Measurements from ENCODE around the gene DARS1. TPM values are rescaled to one million over a fixed set of nuclear protein-coding genes. Genes with fewer than 3 reads are reported as not detected.

Gene DARS1
- total RNA-seq, 1 experiment from 2014 or later, result 56.7 TPM

GRCh38 chr2:136030406-136030805, 45.0 kb upstream of the DARS1 start:
- no TSS peak for BruUV-seq (replicated peaks)
- H3K4me3 ChIP-seq (ENCODE audit: low read length), result no peak overlapping the region
- no peaks in the 10 kb centered on the region for H4K20me1 ChIP-seq (ENCODE audit: low read length)
- no peaks in the 10 kb centered on the region for H3K79me2 ChIP-seq (ENCODE audit: low read length)
- ChIA-PET CTCF (no interaction called here), POLR2A (ENCODE audit: unreplicated experiment) (no interaction called here)
- no peaks in the 10 kb centered on the region for H3K9me3 ChIP-seq (ENCODE audit: low read length)
- no peak overlapping the region for H3K27ac ChIP-seq (ENCODE audit: low read length)
- no peaks in the 10 kb centered on the region for H3K9me2 ChIP-seq (replicated peaks; ENCODE audit: low read length)
- H3K9ac ChIP-seq (ENCODE audit: low read length), result no peak overlapping the region
- TF ChIP-seq EZH2phosphoT487 (IDR thresholded peaks at IDR 0.05; ENCODE audit: borderline replicate concordance, low read length) (no peak), EZH2 (IDR thresholded peaks at IDR 0.05; ENCODE audit: low read length, unreplicated experiment) (no peak), CTCF (conservative IDR thresholded peaks at IDR 0.05; ENCODE audit: low read depth, low read length) (no peak)
- H3K27me3 ChIP-seq (ENCODE audit: low read length), result peaks cover 34% of the 10 kb centered on the region
- DNase-seq, result no peak
- H3K36me3 ChIP-seq (ENCODE audit: low read depth, low read length), result no peaks in the 10 kb centered on the region
- no peaks in the 10 kb centered on the region for H3F3A ChIP-seq (ENCODE audit: low read length, unreplicated experiment)
- no peaks in the 10 kb centered on the region for H3K4me1 ChIP-seq (ENCODE audit: insufficient read depth, low read length)
- no peak for ATAC-seq
- H3K4me2 ChIP-seq (ENCODE audit: low read length), result no peak overlapping the region
- H2AFZ ChIP-seq (ENCODE audit: low read length), result no peak overlapping the region
- intact Hi-C loops (cut with micrococcal nuclease), result no loop called here

DNA sequence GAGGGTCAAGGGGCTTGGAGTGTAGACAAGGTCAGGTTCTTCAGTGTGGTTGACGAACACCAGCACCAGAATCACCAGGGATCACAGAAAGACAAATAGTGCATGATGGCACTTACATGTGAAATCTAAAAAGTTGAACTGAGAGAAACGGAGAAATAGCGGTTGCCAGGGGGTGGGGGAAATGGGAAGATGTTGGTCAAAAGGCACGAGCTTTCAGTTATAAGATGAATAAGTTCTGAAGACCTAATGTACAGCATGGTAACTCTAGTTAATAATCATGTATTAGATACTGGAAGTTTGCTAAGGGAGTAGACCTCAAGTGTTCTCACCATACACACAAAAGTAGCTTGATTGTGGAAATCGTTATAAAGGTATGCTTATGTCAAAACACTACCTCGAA, 43.7 kb upstream of the DARS1 start:
- no peak overlapping the region for H2AFZ ChIP-seq (ENCODE audit: low read length)
- H3K36me3 ChIP-seq (ENCODE audit: low read depth, low read length), result no peaks in the 10 kb centered on the region
- no TSS peak for BruUV-seq (replicated peaks)
- no peaks in the 10 kb centered on the region for H3K9me2 ChIP-seq (replicated peaks; ENCODE audit: low read length)
- DNase-seq (no peak), ATAC-seq (no peak)
- no peaks in the 10 kb centered on the region for H3K4me1 ChIP-seq (ENCODE audit: insufficient read depth, low read length)
- no peak overlapping the region for H3K4me2 ChIP-seq (ENCODE audit: low read length)
- no peak overlapping the region for H3K4me3 ChIP-seq (ENCODE audit: low read length)
- no peaks in the 10 kb centered on the region for H4K20me1 ChIP-seq (ENCODE audit: low read length)
- no peaks in the 10 kb centered on the region for H3K9me3 ChIP-seq (ENCODE audit: low read length)
- ChIA-PET CTCF (no interaction called here), POLR2A (ENCODE audit: unreplicated experiment) (no interaction called here)
- peaks cover 25% of the 10 kb centered on the region for H3K27me3 ChIP-seq (ENCODE audit: low read length)
- intact Hi-C loops (cut with micrococcal nuclease), result no loop called here
- TF ChIP-seq CTCF (conservative IDR thresholded peaks at IDR 0.05; ENCODE audit: low read depth, low read length) (no peak), EZH2phosphoT487 (IDR thresholded peaks at IDR 0.05; ENCODE audit: borderline replicate concordance, low read length) (no peak), EZH2 (IDR thresholded peaks at IDR 0.05; ENCODE audit: low read length, unreplicated experiment) (no peak)
- H3K9ac ChIP-seq (ENCODE audit: low read length), result no peak overlapping the region
- H3K79me2 ChIP-seq (ENCODE audit: low read length), result no peaks in the 10 kb centered on the region
- no peaks in the 10 kb centered on the region for H3F3A ChIP-seq (ENCODE audit: low read length, unreplicated experiment)
- H3K27ac ChIP-seq (ENCODE audit: low read length), result no peak overlapping the region

DNA sequence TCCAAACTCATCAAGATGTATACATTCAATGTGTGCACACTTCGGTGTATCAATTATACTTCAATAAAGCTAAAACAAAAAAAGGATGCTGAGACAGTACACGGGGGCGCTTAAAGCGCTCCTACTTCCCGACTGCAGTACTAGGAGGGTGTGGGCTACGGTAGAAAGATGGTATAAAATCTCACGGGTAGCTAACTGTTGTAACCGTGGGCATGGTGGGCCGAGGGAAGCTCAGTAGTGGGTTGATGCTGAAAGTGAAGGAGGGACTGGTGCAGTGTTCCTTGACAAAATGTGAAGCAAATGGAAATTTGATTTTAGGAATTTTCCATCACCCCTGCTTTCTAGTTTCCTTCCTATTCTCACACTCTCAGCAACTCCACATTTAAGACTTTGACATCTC, 42.6 kb upstream of the DARS1 start:
- H3F3A ChIP-seq (ENCODE audit: low read length, unreplicated experiment), result no peaks in the 10 kb centered on the region
- TF ChIP-seq EZH2phosphoT487 (IDR thresholded peaks at IDR 0.05; ENCODE audit: borderline replicate concordance, low read length) (no peak), CTCF (conservative IDR thresholded peaks at IDR 0.05; ENCODE audit: low read depth, low read length) (no peak), EZH2 (IDR thresholded peaks at IDR 0.05; ENCODE audit: low read length, unreplicated experiment) (no peak)
- H3K9me3 ChIP-seq (ENCODE audit: low read length), result no peaks in the 10 kb centered on the region
- no peak overlapping the region for H3K27ac ChIP-seq (ENCODE audit: low read length)
- no peak overlapping the region for H3K4me2 ChIP-seq (ENCODE audit: low read length)
- no TSS peak for BruUV-seq (replicated peaks)
- H4K20me1 ChIP-seq (ENCODE audit: low read length), result no peaks in the 10 kb centered on the region
- H3K4me3 ChIP-seq (ENCODE audit: low read length), result no peak overlapping the region
- H3K9ac ChIP-seq (ENCODE audit: low read length), result no peak overlapping the region
- H3K79me2 ChIP-seq (ENCODE audit: low read length), result no peaks in the 10 kb centered on the region
- CTCF ChIA-PET, result no interaction called here
- intact Hi-C loops (cut with micrococcal nuclease), result no loop called here
- no peak overlapping the region for H2AFZ ChIP-seq (ENCODE audit: low read length)
- no peaks in the 10 kb centered on the region for H3K9me2 ChIP-seq (replicated peaks; ENCODE audit: low read length)
- no peak for DNase-seq
- H3K36me3 ChIP-seq (ENCODE audit: low read depth, low read length), result no peaks in the 10 kb centered on the region
- POLR2A ChIA-PET (ENCODE audit: unreplicated experiment), result no interaction called here
- H3K4me1 ChIP-seq (ENCODE audit: insufficient read depth, low read length), result no peaks in the 10 kb centered on the region
- H3K27me3 ChIP-seq (ENCODE audit: low read length), result peaks cover 14% of the 10 kb centered on the region
- no peak for ATAC-seq

All from PC-3 (cell line).